ENCODE results near the gene OR2G3. TPM values are rescaled to one million over a fixed set of nuclear protein-coding genes. Genes with fewer than 3 reads are reported as not detected.
A peak's percentile ranks its signal among the peaks of the same experiment; 100 is the strongest.

The OR2G3 gene
- total RNA-seq, 2 experiments from 2014 or later = not detected

GRCh38 chr1:247614625-247615024 lies 9.2 kb downstream of the OR2G3 start:
- Mint-ChIP-seq H3K9me3 (peaks cover 2% of the 10 kb centered on the region), H3K27me3 (peaks cover under 1% of the 10 kb centered on the region), H3K27ac (no peak overlapping the region), H3K4me1 (ENCODE audit: low read depth) (no peaks in the 10 kb centered on the region), H3K36me3 (ENCODE audit: low read depth) (no peaks in the 10 kb centered on the region), H3K4me3 (no peak overlapping the region)
- CTCF ChIA-PET = no interaction called here
- intact Hi-C loops (cut with micrococcal nuclease) = no loop called here
- TF ChIP-seq CTCF (IDR thresholded peaks at IDR 0.05) = no peak
- no peak for DNase-seq
- POLR2A ChIA-PET = no interaction called here
- no peak for ATAC-seq

DNA sequence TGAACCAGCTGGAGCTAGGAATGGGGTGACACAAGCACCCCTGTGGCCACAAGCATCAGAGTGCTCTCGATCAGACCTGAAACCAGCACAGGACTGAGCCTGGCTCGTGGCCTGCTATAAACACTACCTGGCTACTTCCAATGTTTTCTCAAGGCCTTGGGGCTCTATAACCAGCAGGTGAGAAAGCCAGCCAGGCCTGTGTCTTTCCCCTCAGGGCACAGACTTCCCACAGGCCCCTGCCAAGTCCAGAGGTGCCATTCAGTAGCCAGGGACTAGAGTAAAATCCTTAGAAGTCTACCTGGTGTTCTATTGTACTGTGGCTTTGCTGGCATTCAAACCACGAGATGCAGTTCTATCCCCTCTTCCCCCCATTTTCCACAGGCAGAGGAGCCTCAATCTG lies 22.6 kb downstream of the OR2G3 start:
- ChIA-PET CTCF (no interaction called here), POLR2A (no interaction called here)
- H3K36me3 Mint-ChIP-seq (ENCODE audit: low read depth) = no peaks in the 10 kb centered on the region
- ATAC-seq (no peak), DNase-seq (no peak)
- no peaks in the 10 kb centered on the region for H3K4me1 Mint-ChIP-seq (ENCODE audit: low read depth)
- TF ChIP-seq CTCF (IDR thresholded peaks at IDR 0.05) = no peak
- peaks cover 2% of the 10 kb centered on the region for H3K9me3 Mint-ChIP-seq
- no peak overlapping the region for H3K4me3 Mint-ChIP-seq
- intact Hi-C loops (cut with micrococcal nuclease) = no loop called here
- H3K27me3 Mint-ChIP-seq = peaks cover 3% of the 10 kb centered on the region
- no peak overlapping the region for H3K27ac Mint-ChIP-seq

DNA sequence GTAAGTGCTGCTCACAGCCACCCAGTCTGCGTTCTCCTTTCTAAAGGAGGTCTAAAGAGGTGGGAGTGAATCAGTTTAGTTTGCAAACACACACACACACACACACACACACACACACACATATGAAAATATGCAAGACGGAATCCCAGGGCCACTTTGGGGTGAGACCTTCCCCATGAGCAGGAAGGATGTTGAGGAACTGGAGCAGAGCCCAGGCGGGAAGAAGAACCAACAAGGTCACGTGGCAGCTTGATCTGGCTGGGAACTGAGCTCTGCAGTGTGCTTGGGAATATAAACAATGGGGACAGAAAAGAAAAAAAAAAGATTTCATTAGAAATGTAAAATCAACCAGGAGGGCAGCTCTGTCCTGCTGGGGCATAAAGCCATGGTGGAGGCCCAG lies 32.6 kb downstream of the OR2G3 start:
- intact Hi-C loops (cut with micrococcal nuclease) = no loop called here
- H3K27me3 Mint-ChIP-seq = peaks cover 28% of the 10 kb centered on the region
- no peak overlapping the region for H3K27ac Mint-ChIP-seq
- H3K36me3 Mint-ChIP-seq (ENCODE audit: low read depth) = no peaks in the 10 kb centered on the region
- ChIA-PET CTCF (no interaction called here), POLR2A (no interaction called here)
- ATAC-seq = no peak
- H3K4me3 Mint-ChIP-seq = no peak overlapping the region
- H3K4me1 Mint-ChIP-seq (ENCODE audit: low read depth) = peaks cover 2% of the 10 kb centered on the region
- DNase-seq = no peak
- no peak for TF ChIP-seq CTCF (IDR thresholded peaks at IDR 0.05)
- H3K9me3 Mint-ChIP-seq = no peaks in the 10 kb centered on the region

DNA sequence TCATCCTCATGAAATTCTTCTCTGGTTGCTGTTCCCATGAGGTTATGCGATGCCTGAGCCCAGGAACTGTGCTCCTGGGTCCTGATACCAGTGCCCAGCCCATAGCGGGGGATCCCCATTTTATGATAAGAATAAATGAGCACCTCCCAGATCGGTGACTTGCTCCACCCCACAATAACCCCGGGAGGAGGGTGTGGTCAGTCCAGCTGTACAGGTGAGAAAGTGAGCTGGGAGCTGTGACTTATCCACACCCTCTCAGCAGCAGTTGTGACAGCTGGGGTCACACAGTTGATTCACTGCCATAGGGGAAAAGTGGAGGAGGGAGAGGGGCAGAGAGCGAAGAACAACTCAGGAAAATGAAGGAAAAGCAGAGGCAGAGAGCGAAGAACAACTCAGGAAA lies 33.4 kb downstream of the OR2G3 start:
- ChIA-PET POLR2A (no interaction called here), CTCF (no interaction called here)
- no peak for DNase-seq
- Mint-ChIP-seq H3K4me3 (peak overlapping the region; percentile 7), H3K27me3 (peaks cover 28% of the 10 kb centered on the region), H3K36me3 (ENCODE audit: low read depth) (no peaks in the 10 kb centered on the region), H3K9me3 (no peaks in the 10 kb centered on the region), H3K4me1 (ENCODE audit: low read depth) (peaks cover 2% of the 10 kb centered on the region), H3K27ac (no peak overlapping the region)
- ATAC-seq = no peak
- intact Hi-C loops (cut with micrococcal nuclease) = no loop called here
- TF ChIP-seq CTCF (IDR thresholded peaks at IDR 0.05) = no peak

GRCh38 chr1:247639381-247639981 lies 34.1 kb downstream of the OR2G3 start:
- TF ChIP-seq CTCF (IDR thresholded peaks at IDR 0.05) = no peak
- ATAC-seq (peak; percentile 97), DNase-seq (peak; percentile 64)
- POLR2A ChIA-PET = no interaction called here
- peaks cover 2% of the 10 kb centered on the region for H3K4me1 Mint-ChIP-seq (ENCODE audit: low read depth)
- no peaks in the 10 kb centered on the region for H3K36me3 Mint-ChIP-seq (ENCODE audit: low read depth)
- no peaks in the 10 kb centered on the region for H3K9me3 Mint-ChIP-seq
- no peak overlapping the region for H3K27ac Mint-ChIP-seq
- H3K27me3 Mint-ChIP-seq = peaks cover 28% of the 10 kb centered on the region
- intact Hi-C loops (cut with micrococcal nuclease) = no loop called here
- H3K4me3 Mint-ChIP-seq = no peak overlapping the region
- CTCF ChIA-PET = no interaction called here
